Endothelial cell of umbilical vein (primary cell): ENCODE results near the gene EPN2.

Experiments used
- CTCF ChIP-seq, 2 donors: IDR thresholded peaks; 1 replicate in 1 of 2; 2 replicates in 1 of 2; pipeline ENCODE4 v1.5.1; 2011; ENCODE audit warnings: low read length in 2 of 2, mild to moderate bottlenecking in 2 of 2, moderate library complexity in 2 of 2, control low read depth in 1 of 2, inconsistent platforms in 1 of 2, low read depth in 1 of 2; ENCODE audit not compliant: insufficient read depth in 1 of 2; ENCODE audit errors: extremely low read depth in 1 of 2
- POLR2AphosphoS5 ChIP-seq: IDR thresholded peaks from 2 replicates; pipeline ENCODE4 v1.6.1; 2012; ENCODE audit warnings: low read depth, mild to moderate bottlenecking, control low read depth, low read length, moderate library complexity; ENCODE audit not compliant: insufficient read depth

- TF ChIP-seq POLR2AphosphoS5 (no peak), CTCF (IDR thresholded peaks at IDR 0.05; ENCODE audit: extremely low read depth in 1 of 2, insufficient read depth in 1 of 2, low read depth in 1 of 2, low read length in 2 of 2) (no peak)
Measured at GRCh38 chr17:19381361-19381740, 144.2 kb downstream of the EPN2 start.
